LNCaP clone FGC (cell line): ENCODE results near the gene RHOBTB3.
A peak's percentile ranks its signal among the peaks of the same experiment; 100 is the strongest.

Experiments
- DNase-seq: peaks from one replicate; pipeline ENCODE4 v3.0.0-alpha.2; 2011; ENCODE audit warnings: low read depth
- H3K4me3 ChIP-seq: 2 replicates; pipeline ENCODE4 v1.5.1; 2011; ENCODE audit warnings: mild to moderate bottlenecking, low read depth, low read length, control low read depth
- TF ChIP-seq, protein P1 (sequence below): IDR thresholded peaks from 2 replicates; pipeline ENCODE4 v1.5.1; 2012; ENCODE audit warnings: mild to moderate bottlenecking; ENCODE audit not compliant: control insufficient read depth, insufficient read depth; ENCODE audit errors: extremely low read depth

Gene RHOBTB3, protein sequence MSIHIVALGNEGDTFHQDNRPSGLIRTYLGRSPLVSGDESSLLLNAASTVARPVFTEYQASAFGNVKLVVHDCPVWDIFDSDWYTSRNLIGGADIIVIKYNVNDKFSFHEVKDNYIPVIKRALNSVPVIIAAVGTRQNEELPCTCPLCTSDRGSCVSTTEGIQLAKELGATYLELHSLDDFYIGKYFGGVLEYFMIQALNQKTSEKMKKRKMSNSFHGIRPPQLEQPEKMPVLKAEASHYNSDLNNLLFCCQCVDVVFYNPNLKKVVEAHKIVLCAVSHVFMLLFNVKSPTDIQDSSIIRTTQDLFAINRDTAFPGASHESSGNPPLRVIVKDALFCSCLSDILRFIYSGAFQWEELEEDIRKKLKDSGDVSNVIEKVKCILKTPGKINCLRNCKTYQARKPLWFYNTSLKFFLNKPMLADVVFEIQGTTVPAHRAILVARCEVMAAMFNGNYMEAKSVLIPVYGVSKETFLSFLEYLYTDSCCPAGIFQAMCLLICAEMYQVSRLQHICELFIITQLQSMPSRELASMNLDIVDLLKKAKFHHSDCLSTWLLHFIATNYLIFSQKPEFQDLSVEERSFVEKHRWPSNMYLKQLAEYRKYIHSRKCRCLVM

GRCh38 chr5:95730730-95731570 is at the start of gene RHOBTB3:
Gene RHOBTB3, plus strand, starts transcription at chr5:95731336. Its CDS starts 347 bp downstream, at chr5:95731683.
- TF ChIP-seq, protein P1, sequence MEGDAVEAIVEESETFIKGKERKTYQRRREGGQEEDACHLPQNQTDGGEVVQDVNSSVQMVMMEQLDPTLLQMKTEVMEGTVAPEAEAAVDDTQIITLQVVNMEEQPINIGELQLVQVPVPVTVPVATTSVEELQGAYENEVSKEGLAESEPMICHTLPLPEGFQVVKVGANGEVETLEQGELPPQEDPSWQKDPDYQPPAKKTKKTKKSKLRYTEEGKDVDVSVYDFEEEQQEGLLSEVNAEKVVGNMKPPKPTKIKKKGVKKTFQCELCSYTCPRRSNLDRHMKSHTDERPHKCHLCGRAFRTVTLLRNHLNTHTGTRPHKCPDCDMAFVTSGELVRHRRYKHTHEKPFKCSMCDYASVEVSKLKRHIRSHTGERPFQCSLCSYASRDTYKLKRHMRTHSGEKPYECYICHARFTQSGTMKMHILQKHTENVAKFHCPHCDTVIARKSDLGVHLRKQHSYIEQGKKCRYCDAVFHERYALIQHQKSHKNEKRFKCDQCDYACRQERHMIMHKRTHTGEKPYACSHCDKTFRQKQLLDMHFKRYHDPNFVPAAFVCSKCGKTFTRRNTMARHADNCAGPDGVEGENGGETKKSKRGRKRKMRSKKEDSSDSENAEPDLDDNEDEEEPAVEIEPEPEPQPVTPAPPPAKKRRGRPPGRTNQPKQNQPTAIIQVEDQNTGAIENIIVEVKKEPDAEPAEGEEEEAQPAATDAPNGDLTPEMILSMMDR = no peak
- DNase-seq = no peak
- peak within 1 kb of the TSS; percentile 57 for H3K4me3 ChIP-seq

DNA sequence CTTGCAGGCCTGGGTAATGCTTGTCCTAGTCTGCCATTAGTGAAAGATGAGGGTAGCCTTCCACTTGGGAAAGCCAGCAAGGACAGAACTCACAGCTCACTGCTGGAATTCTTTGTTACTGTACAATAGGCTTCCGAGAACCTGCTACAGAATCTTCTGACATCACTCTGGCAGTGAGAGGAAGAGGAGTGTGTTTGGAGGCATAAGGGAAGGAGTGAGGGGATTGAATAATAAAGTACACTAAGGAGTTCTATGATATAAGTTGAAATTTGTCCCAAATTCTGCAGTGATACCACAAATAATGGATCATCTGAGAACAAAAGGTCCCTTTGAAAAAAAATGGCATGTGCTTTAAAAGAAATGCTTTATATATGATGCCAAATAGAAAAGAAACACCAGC is 48.2 kb upstream of the RHOBTB3 start, which contains the start of gene SPATA9:
SPATA9 (minus strand) TSS at position 101 of the 400 bp plus-strand sequence. CDS start 137 bp downstream, outside the sequence.
- TF ChIP-seq, protein P1 = no peak
- DNase-seq = no peak
- no peak within 1 kb of the TSS for H3K4me3 ChIP-seq

- H3K4me3 ChIP-seq = no peak overlapping the region
- TF ChIP-seq, protein P1 = no peak
- DNase-seq = no peak
Measured at GRCh38 chr5:95684361-95684760, 46.8 kb upstream of the RHOBTB3 start.

GRCh38 chr5:95686651-95687050 is 44.5 kb upstream of the RHOBTB3 start:
- TF ChIP-seq, protein P1 = no peak
- no peak overlapping the region for H3K4me3 ChIP-seq
- no peak for DNase-seq

DNA sequence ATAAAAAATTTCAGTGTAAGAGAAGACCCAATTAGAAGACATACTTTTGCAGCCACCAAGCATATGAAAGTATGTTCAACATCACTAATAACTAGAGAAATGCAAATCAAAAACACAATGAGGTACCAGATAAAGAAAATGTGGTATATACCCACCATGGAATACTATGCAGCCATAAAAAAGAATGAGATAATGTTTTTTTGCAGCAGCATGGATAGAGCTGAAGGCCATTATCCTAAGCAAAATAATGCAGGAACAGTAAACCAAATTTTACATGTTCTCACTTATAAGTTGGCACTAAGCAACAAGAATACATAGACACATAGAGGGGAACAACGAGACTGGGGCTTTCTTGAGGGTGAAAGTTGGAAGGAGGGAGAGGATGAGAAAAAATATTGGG is 41.5 kb upstream of the RHOBTB3 start:
- DNase-seq = no peak
- TF ChIP-seq, protein P1 = no peak
- no peak overlapping the region for H3K4me3 ChIP-seq

DNA sequence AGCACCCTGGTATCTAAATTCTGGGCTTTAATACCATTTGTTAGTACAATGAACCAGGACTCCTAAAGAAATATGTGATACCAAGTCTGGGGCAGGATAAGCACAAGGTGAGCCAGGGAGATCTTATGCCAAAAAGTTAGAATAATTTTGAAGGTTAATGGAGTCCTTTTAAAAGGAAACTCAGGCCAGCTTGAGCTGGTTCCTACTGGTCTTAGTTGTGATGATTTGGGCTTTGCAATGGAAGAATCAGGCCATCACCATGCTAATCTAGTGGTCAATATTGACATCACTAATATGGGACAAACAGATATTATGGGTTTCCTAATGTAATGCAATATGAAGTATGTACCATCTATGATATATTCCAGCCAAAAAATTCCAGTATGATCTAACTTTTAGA is 40.8 kb upstream of the RHOBTB3 start:
- no peak overlapping the region for H3K4me3 ChIP-seq
- no peak for DNase-seq

More for the DNA sequence above, 40.8 kb upstream of the RHOBTB3 start:
- TF ChIP-seq, protein P1 = no peak
